Epithelial cell of prostate (primary cell): Measurements from ENCODE around the gene MACROD2.

ENCODE experiments used
- DNase-seq: peaks from one replicate; pipeline ENCODE4 v3.0.0-alpha.2; 2011; ENCODE audit warnings: low read depth, low spot score
- H3K27ac ChIP-seq: fragments of 450-650 bp; 2 replicates; pipeline ENCODE4 v1.5.1; 2017; ENCODE audit warnings: mild to moderate bottlenecking

MACROD2 gene

GRCh38 chr20:14559612-14560011 is 564.3 kb downstream of the MACROD2 start:
- no peak for DNase-seq
- H3K27ac ChIP-seq: no peak overlapping the region

GRCh38 chr20:14561741-14562221 is 566.5 kb downstream of the MACROD2 start:
- no peak overlapping the region for H3K27ac ChIP-seq
- DNase-seq: no peak

DNA sequence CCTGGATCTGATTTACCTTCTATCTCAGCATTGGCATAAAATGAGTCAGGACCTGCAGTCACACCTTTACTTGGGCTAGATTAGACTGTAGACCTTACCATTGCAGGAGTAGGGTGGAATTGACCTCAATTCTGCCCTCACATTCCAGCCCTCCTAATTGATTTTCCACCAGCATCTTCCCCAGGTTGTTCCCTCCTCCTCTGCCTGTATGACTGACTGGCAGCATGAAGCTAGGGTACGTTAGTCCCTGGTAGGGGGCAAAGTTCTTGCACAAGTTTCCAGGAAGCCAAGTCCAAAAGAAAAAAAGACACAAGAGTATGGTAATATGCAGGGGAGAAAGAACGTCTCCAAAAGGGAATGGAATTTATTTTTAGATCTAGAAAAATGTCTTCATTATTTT is 567.7 kb downstream of the MACROD2 start:
- DNase-seq: no peak
- H3K27ac ChIP-seq: no peak overlapping the region

- H3K27ac ChIP-seq: no peak overlapping the region
- DNase-seq: no peak
Measured at GRCh38 chr20:14566505-14566904, 571.2 kb downstream of the MACROD2 start.

- no peak for DNase-seq
- H3K27ac ChIP-seq: peak overlapping the region; percentile 3
Measured at GRCh38 chr20:14568225-14568624, 572.9 kb downstream of the MACROD2 start.

DNA sequence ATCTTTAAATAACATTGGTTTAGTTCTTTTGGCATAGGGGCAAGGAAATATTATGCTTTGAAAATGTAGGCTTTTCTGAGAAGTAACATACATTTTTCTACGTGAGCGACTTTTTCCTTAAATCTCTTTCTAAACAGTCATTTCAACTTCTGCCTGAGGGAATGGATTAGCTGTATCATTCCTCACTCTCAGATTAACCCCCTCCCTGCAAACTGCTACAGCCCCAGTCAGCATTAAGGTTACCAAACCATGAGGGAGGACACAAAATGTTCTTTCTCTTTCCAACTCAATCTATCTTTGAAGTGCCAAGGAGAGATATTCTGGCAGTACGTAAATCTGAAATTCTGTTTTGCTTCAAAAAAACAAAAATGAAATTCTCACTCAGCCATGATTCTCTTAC is 573.4 kb downstream of the MACROD2 start:
- DNase-seq: no peak
- peak overlapping the region; percentile 3 for H3K27ac ChIP-seq

- DNase-seq: no peak
- H3K27ac ChIP-seq: no peak overlapping the region
Measured at GRCh38 chr20:14569641-14570040, 574.3 kb downstream of the MACROD2 start.

GRCh38 chr20:14570811-14571210 is 575.5 kb downstream of the MACROD2 start:
- no peak overlapping the region for H3K27ac ChIP-seq
- no peak for DNase-seq

DNA sequence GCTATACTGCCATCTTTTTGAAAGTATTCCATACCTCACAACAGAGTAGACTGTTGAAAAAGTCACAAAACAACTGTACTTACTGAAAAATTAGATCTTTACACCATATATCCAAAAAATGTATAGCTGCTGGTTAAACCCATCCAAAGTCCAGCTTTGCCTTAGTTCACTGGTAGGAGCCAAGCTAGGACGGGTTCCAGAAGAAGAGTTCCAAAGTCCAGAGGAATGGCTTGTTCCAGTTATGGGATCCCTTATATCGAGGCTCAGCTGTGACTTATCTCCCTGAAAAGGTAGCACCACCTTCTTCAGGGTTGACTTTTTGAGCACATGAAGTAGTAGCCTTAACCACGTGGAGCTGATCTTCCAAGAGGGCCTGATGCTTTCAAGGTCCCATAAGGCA is 578.4 kb downstream of the MACROD2 start:
- H3K27ac ChIP-seq: no peak overlapping the region
- no peak for DNase-seq

DNA sequence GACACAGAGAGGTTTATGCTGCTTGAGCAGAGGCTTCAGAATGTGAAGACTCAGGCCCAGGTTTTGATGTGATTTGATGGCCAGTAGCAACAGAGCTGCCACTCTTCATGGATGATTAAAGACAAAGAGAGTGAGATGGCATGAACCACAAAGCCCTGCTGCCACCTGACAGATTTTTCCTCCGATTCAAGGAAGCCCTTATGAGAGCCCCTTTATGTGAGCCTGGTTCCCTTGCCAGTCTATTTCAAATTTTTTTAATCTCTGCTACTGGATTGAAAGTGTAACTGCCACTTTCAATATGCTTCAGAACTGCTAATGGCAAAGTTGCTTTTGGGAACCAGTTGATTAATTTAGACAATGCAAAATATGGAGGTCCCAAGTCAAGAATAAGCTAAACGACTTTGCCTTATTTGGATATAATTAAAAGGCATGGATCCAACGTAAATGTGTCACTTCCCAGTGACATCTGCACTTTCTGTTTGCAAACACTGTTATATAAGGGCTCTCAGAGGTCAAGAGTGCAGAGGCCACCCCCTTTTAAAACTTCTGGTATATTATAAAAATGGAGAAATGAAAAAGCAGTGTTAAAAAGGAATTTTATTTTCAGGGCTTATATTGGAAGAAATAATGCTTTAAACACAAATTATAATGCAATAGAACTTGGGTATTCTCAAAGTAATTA is 581.0 kb downstream of the MACROD2 start:
- DNase-seq: no peak
- H3K27ac ChIP-seq: no peak overlapping the region

DNA sequence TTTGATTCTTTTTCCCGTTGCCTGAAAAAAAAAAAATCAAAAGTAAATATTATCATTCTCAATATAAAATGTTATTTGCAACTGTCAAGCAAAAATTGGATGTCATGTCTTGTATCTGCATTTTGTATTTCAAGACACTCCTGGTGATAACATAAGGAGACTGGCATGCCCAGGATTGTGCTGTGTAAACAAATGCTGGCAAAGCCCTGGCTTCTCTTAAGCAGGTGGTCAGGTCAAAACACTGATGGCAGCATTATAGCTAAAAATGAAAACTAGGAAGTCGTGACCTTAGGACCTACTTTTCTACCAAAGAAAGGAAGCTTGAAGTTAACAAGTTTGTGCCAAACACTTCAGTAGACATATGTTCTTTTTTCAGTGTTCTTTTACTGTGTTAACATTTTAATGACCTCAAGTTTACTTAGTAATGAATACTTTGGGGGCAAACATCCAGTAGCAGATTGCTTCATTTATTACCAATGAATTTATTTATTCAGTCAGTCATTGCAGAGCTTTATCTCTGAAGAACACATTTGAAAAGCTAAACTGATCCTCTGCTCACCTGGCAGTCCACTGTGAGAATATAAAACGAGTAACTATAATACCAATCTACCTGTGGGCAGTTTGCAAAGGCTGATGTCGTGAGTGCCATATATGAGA is 585.2 kb downstream of the MACROD2 start:
- no peak overlapping the region for H3K27ac ChIP-seq
- DNase-seq: no peak

- H3K27ac ChIP-seq: peak overlapping the region; percentile 68
- DNase-seq: no peak
Measured at GRCh38 chr20:14581731-14582130, 586.4 kb downstream of the MACROD2 start.

GRCh38 chr20:14582855-14583254 is 587.5 kb downstream of the MACROD2 start:
- H3K27ac ChIP-seq: peak overlapping the region; percentile 68
- peak; percentile 59 for DNase-seq

- peak overlapping the region; percentile 68 for H3K27ac ChIP-seq
- peak; percentile 75 for DNase-seq
Measured at GRCh38 chr20:14583413-14583812, 588.1 kb downstream of the MACROD2 start.

DNA sequence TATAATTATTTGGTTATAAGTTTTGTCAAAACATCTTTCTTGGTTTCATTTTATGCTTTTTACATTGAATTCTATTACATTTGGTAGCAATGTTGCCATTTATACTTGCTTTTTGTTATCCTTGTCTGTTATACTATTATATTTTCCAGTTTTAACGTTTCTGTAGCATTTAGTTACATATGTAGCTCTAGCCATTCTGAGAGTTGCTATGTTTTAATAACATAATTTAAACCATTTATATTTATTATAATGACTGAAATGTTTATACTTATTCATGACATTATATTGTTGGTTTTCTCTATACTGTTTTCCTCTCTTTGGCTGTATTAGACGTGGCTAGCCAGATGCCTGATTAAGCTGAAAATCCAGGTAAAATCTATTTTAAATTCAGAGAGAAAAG is 594.1 kb downstream of the MACROD2 start:
- no peak overlapping the region for H3K27ac ChIP-seq
- DNase-seq: no peak

DNA sequence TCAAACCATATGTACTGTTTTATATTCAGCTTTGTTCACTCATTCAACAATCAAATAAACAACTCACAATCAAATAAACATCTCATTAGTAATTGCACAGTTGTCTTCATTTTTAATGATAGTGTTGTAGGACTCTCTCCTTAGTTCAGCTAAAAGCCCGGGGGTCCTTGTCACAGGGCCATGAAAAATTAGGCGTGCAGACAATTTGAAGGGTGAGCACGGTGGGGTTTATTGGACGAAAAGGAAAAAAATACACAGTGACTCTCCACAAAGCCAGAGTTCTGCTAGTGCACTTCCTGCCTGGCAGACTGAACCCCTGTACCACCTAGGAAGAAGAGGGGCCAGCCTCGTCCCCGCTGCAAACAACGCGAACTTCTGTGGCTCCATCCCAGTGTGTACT is 599.7 kb downstream of the MACROD2 start:
- DNase-seq: no peak
- H3K27ac ChIP-seq: no peak overlapping the region

DNA sequence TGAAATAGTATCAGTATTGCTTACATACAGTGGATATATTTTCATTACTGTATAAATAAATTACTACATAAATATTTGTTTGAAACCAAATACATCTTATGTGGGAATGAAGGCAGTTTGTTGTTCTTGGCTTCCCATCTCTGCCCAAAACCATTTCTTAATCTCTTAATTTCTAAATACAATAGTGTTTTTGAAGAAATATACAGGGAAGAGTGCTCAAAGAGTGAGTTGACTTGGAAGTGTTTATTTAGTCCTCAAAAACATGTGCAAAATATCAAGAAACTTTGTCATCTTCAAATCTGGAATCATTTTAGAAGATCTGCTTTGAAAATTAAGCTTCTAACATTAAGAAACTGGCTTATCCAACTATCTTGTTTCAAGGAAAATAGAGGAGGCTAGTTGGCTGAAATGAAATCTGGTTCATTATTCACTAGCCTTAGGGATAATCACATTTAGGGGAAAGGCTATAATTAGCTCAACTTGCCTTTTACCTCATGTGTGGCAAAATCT is 601.9 kb downstream of the MACROD2 start:
- H3K27ac ChIP-seq: no peak overlapping the region
- DNase-seq: no peak

- no peak for DNase-seq
- H3K27ac ChIP-seq: no peak overlapping the region
Measured at GRCh38 chr20:14599613-14600012, 604.3 kb downstream of the MACROD2 start.

GRCh38 chr20:14600527-14600926 is 605.2 kb downstream of the MACROD2 start:
- H3K27ac ChIP-seq: no peak overlapping the region

GRCh38 chr20:14604143-14604542 is 608.8 kb downstream of the MACROD2 start:
- no peak overlapping the region for H3K27ac ChIP-seq
- DNase-seq: no peak

More at GRCh38 chr20:14600527-14600926, 605.2 kb downstream of the MACROD2 start:
- DNase-seq: no peak

- no peak overlapping the region for H3K27ac ChIP-seq
- DNase-seq: no peak
Measured at GRCh38 chr20:14609328-14610221, 614.3 kb downstream of the MACROD2 start.
